ENCODE data around the gene CGGBP1.

Gene CGGBP1

GRCh38 chr3:88075072-88075471, 16.3 kb upstream of the CGGBP1 start:
- no peak for ATAC-seq
- TF ChIP-seq SNAI2 (CRISPR knock-in tag; IDR thresholded peaks at IDR 0.05) = no peak
- TF ChIP-seq CSDC2 (CRISPR knock-in tag; IDR thresholded peaks at IDR 0.05) = no peak
- no peak for TF ChIP-seq TCF4 (CRISPR knock-in tag; IDR thresholded peaks at IDR 0.05; ENCODE audit: borderline replicate concordance)
- no peak for TF ChIP-seq ZNF70 (CRISPR knock-in tag; IDR thresholded peaks at IDR 0.05)
- no peak for TF ChIP-seq OSR1 (CRISPR knock-in tag; IDR thresholded peaks at IDR 0.05)
- no peak for TF ChIP-seq TSHZ2 (CRISPR knock-in tag; IDR thresholded peaks at IDR 0.05)
- TF ChIP-seq TOX (CRISPR knock-in tag; IDR thresholded peaks at IDR 0.05; ENCODE audit: borderline replicate concordance) = no peak
- TF ChIP-seq ZC3H10 (CRISPR knock-in tag; IDR thresholded peaks at IDR 0.05) = no peak
- no peak for TF ChIP-seq ISL1 (CRISPR knock-in tag; IDR thresholded peaks at IDR 0.05)
- no peak for TF ChIP-seq BACH2 (CRISPR knock-in tag; IDR thresholded peaks at IDR 0.05; ENCODE audit: borderline replicate concordance)

- ATAC-seq = no peak
- 0 out of 2 replicates have a peak, but pooled peaks have one; percentile 11 for TF ChIP-seq ISL1 (CRISPR knock-in tag; IDR thresholded peaks at IDR 0.05)
- no peak for TF ChIP-seq CSRNP3 (CRISPR knock-in tag; IDR thresholded peaks at IDR 0.05)
These were observed 2.9 kb upstream of the CGGBP1 start for GRCh38 chr3:88061746-88062145.

- ATAC-seq = peak; percentile 15
- TF ChIP-seq CREB5 (CRISPR knock-in tag; IDR thresholded peaks at IDR 0.05; ENCODE audit: low read depth) (no peak), OSR1 (CRISPR knock-in tag; IDR thresholded peaks at IDR 0.05) (no peak), PPARA (CRISPR knock-in tag; IDR thresholded peaks at IDR 0.05; ENCODE audit: borderline replicate concordance) (no peak), TCF4 (CRISPR knock-in tag; IDR thresholded peaks at IDR 0.05; ENCODE audit: borderline replicate concordance) (no peak)
These were observed 770 bp upstream of the CGGBP1 start for GRCh38 chr3:88059380-88060170.

GRCh38 chr3:88058306-88058580, 562 bp downstream of the CGGBP1 start:
- peak; percentile 50 for ATAC-seq
- TF ChIP-seq ESRRG (CRISPR knock-in tag; IDR thresholded peaks at IDR 0.05) = no peak
- no peak for TF ChIP-seq ZFP3 (CRISPR knock-in tag; IDR thresholded peaks at IDR 0.05)
- no peak for TF ChIP-seq RARB (CRISPR knock-in tag; IDR thresholded peaks at IDR 0.05)
- TF ChIP-seq GLIS3 (CRISPR knock-in tag; IDR thresholded peaks at IDR 0.05) = no peak
- TF ChIP-seq ZNF70 (CRISPR knock-in tag; IDR thresholded peaks at IDR 0.05) = no peak
- TF ChIP-seq ZC3H10 (CRISPR knock-in tag; IDR thresholded peaks at IDR 0.05) = no peak
- TF ChIP-seq CREB5 (CRISPR knock-in tag; IDR thresholded peaks at IDR 0.05; ENCODE audit: low read depth) = no peak
- no peak for TF ChIP-seq PATZ1 (CRISPR knock-in tag; IDR thresholded peaks at IDR 0.05; ENCODE audit: borderline replicate concordance)
- TF ChIP-seq ARNTL (CRISPR knock-in tag; IDR thresholded peaks at IDR 0.05; ENCODE audit: borderline replicate concordance, low read depth) = no peak
- TF ChIP-seq PPARA (CRISPR knock-in tag; IDR thresholded peaks at IDR 0.05; ENCODE audit: borderline replicate concordance) = no peak
- TF ChIP-seq POU6F1 (CRISPR knock-in tag; IDR thresholded peaks at IDR 0.05; ENCODE audit: borderline replicate concordance, low read depth) = no peak
- TF ChIP-seq OSR1 (CRISPR knock-in tag; IDR thresholded peaks at IDR 0.05) = no peak
- no peak for TF ChIP-seq CSRNP3 (CRISPR knock-in tag; IDR thresholded peaks at IDR 0.05)
- no peak for TF ChIP-seq ZNF8 (CRISPR knock-in tag; IDR thresholded peaks at IDR 0.05)
